Measurements from ENCODE around the gene KRTAP10-2.
A peak's percentile ranks its signal among the peaks of the same experiment; 100 is the strongest.
"Not testable (repeated sequence)": the region's sequence is repeated elsewhere in the genome, so short reads cannot be mapped to it uniquely, and the experiment has no call there.

KRTAP10-2 gene

GRCh38 chr21:44551340-44551961, at the start of gene KRTAP10-2:
KRTAP10-2 (minus strand) TSS chr21:44551505; CDS start chr21:44551458, 47 bp downstream.
- DNase-seq (ENCODE audit: low read depth in 3 of 3), result no peak

- not testable (repeated sequence) for DNase-seq (ENCODE audit: low read depth in 3 of 3)
Measured at GRCh38 chr21:44601091-44601490, 49.8 kb upstream of the KRTAP10-2 start.

GRCh38 chr21:44600118-44600978, 49.0 kb upstream of the KRTAP10-2 start, which contains the start of gene KRTAP10-7:
KRTAP10-7 (plus strand) TSS chr21:44600597; CDS start chr21:44600622, 25 bp downstream.
- DNase-seq (ENCODE audit: low read depth in 3 of 3), result not testable (repeated sequence)

- DNase-seq (ENCODE audit: low read depth in 3 of 3), result no peak
Measured at GRCh38 chr21:44599264-44600029, 48.1 kb upstream of the KRTAP10-2 start.

- DNase-seq (ENCODE audit: low read depth in 3 of 3), result no peak
Measured at GRCh38 chr21:44598061-44598460, 46.8 kb upstream of the KRTAP10-2 start.

- no peak for DNase-seq (ENCODE audit: low read depth in 3 of 3)
Measured at GRCh38 chr21:44596068-44596725, 44.9 kb upstream of the KRTAP10-2 start.

GRCh38 chr21:44595524-44595923, 44.2 kb upstream of the KRTAP10-2 start:
- no peak for DNase-seq (ENCODE audit: low read depth in 3 of 3)

GRCh38 chr21:44594406-44594916, 43.2 kb upstream of the KRTAP10-2 start:
- DNase-seq (ENCODE audit: low read depth in 3 of 3), result no peak

GRCh38 chr21:44593598-44594405, 42.5 kb upstream of the KRTAP10-2 start:
- no peak for DNase-seq (ENCODE audit: low read depth in 3 of 3)

- DNase-seq (ENCODE audit: low read depth in 3 of 3), result no peak
Measured at GRCh38 chr21:44592446-44593311, 41.4 kb upstream of the KRTAP10-2 start, which contains the start of gene KRTAP10-6. KRTAP10-6 (minus strand) TSS chr21:44592505; CDS start chr21:44592484, 21 bp downstream.

GRCh38 chr21:44591801-44592130, 40.5 kb upstream of the KRTAP10-2 start:
- not testable (repeated sequence) for DNase-seq (ENCODE audit: low read depth in 3 of 3)

- not testable (repeated sequence) for DNase-seq (ENCODE audit: low read depth in 3 of 3)
Measured at GRCh38 chr21:44590897-44591800, 39.8 kb upstream of the KRTAP10-2 start.

- no peak for DNase-seq (ENCODE audit: low read depth in 3 of 3)
Measured at GRCh38 chr21:44590311-44590721, 39.0 kb upstream of the KRTAP10-2 start.

- DNase-seq (ENCODE audit: low read depth in 3 of 3), result no peak
Measured at GRCh38 chr21:44589586-44590305, 38.4 kb upstream of the KRTAP10-2 start.

GRCh38 chr21:44589094-44589493, 37.8 kb upstream of the KRTAP10-2 start:
- no peak for DNase-seq (ENCODE audit: low read depth in 3 of 3)

GRCh38 chr21:44585892-44586291, 34.6 kb upstream of the KRTAP10-2 start:
- no peak for DNase-seq (ENCODE audit: low read depth in 3 of 3)

GRCh38 chr21:44583800-44584147, 32.5 kb upstream of the KRTAP10-2 start:
- DNase-seq (ENCODE audit: low read depth in 3 of 3), result peak in 2 of 3 experiments; percentile 5 to 22
